Subcutaneous adipose tissue (tissue), 4 donors: ENCODE data around the gene FGFRL1. TPM values are rescaled to one million over a fixed set of nuclear protein-coding genes. Genes with fewer than 3 reads are reported as not detected.

ENCODE experiments used
- CTCF ChIP-seq: fragments of 450-650 bp; IDR thresholded peaks from one replicate; pipeline ENCODE4 v1.5.1; 2016; ENCODE audit warnings: low read depth, mild to moderate bottlenecking, control low read depth, antibody characterized with exemption, moderate library complexity
- total RNA-seq, 4 donors: library from RNA; depleted of rRNA; stranded (reverse); fragments of >200 nt; gene quantifications; one replicate each; pipeline ENCODE4 v1.1.0, GENCODE V29; 2016

FGFRL1 gene
- total RNA-seq, 4 donors from 2014 or later = 12.6 to 113 (median 22.7) TPM

GRCh38 chr4:1044469-1045192 lies 33.2 kb downstream of the FGFRL1 start:
- TF ChIP-seq CTCF = no peak

DNA sequence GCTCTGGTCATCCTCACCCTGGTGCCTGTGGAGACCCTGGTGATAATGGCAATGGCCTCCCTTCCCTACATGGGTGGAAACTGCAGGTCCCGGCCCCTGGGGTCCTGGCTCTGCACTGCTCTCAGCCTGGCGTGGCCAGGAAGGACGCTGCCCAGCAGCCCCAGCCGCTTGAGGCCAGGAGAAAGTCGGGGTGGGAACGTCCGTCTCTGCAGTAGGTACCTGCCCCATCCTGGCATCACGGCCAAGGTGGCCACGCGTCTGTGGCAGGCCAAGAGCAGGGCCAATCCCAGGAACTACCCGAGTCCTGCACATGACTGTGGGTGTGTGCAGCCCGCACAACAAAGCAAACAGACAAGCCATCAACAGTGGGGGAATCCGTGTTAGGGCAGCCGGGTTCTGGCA lies 33.8 kb downstream of the FGFRL1 start:
- no peak for TF ChIP-seq CTCF

GRCh38 chr4:1045595-1046201 lies 34.3 kb downstream of the FGFRL1 start:
- TF ChIP-seq CTCF = no peak

GRCh38 chr4:1047106-1047975 lies 35.9 kb downstream of the FGFRL1 start:
- TF ChIP-seq CTCF = no peak

GRCh38 chr4:1047976-1048772 lies 36.7 kb downstream of the FGFRL1 start:
- TF ChIP-seq CTCF = no peak

- TF ChIP-seq CTCF = no peak
These were observed 37.6 kb downstream of the FGFRL1 start for GRCh38 chr4:1048773-1049590.
